Gastrocnemius medialis (tissue), 4 donors: ENCODE data around the gene ASXL3.

Experiments
- POLR2A ChIP-seq, 2 donors: fragments of 450-650 bp; IDR thresholded peaks; one replicate each; pipeline ENCODE4 v1.6.1; 2017; ENCODE audit warnings: antibody characterized with exemption in 2 of 2, mild to moderate bottlenecking in 2 of 2, moderate library complexity in 2 of 2
- TF ChIP-seq, protein P1 (sequence below), 5 experiments: fragments of 450-650 bp in 3 of 5; fragments of 200-600 bp in 2 of 5; sonication (generic) in 2 of 5; IDR thresholded peaks in 4 of 5; conservative IDR thresholded peaks in 1 of 5; 1 replicate in 4 of 5; 2 replicates in 1 of 5; pipeline ENCODE4 v1.5.1; 2016 to 2019; ENCODE audit warnings: antibody characterized with exemption in 5 of 5, mild to moderate bottlenecking in 3 of 5, moderate library complexity in 3 of 5

DNA sequence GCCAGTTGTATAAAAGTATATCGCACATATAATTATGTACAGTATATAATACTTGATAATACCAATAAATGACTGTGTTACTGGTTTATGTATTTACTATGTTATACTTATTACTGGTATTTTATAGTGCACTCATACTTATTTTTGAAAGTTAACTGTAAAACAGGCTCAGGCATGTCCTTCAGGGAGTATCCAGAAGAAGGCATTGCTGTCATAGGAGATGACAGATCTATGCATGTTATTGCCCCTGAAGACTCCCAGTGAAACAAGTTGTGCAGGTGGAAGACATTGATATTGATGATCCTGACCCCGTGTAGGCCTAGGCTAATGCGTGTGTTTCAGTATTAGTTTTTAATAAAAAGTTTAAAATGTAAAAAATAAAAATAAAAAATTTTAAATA lies 20.3 kb upstream of the ASXL3 start:
- no peak for TF ChIP-seq POLR2A (IDR thresholded peaks at IDR 0.05)
- TF ChIP-seq, protein P1, sequence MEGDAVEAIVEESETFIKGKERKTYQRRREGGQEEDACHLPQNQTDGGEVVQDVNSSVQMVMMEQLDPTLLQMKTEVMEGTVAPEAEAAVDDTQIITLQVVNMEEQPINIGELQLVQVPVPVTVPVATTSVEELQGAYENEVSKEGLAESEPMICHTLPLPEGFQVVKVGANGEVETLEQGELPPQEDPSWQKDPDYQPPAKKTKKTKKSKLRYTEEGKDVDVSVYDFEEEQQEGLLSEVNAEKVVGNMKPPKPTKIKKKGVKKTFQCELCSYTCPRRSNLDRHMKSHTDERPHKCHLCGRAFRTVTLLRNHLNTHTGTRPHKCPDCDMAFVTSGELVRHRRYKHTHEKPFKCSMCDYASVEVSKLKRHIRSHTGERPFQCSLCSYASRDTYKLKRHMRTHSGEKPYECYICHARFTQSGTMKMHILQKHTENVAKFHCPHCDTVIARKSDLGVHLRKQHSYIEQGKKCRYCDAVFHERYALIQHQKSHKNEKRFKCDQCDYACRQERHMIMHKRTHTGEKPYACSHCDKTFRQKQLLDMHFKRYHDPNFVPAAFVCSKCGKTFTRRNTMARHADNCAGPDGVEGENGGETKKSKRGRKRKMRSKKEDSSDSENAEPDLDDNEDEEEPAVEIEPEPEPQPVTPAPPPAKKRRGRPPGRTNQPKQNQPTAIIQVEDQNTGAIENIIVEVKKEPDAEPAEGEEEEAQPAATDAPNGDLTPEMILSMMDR (IDR thresholded peaks at IDR 0.05 in 4 of 5, conservative IDR thresholded peaks at IDR 0.05 in 1 of 5): no peak
